DMS 273 (cell line): ENCODE data around the gene ABCC8.

Experiments used
- DNase-seq: peaks from one replicate; lab custom pipeline; 2025; ENCODE audit not compliant: unreplicated experiment; lab: John Stamatoyannopoulos, UW

The ABCC8 gene

DNA sequence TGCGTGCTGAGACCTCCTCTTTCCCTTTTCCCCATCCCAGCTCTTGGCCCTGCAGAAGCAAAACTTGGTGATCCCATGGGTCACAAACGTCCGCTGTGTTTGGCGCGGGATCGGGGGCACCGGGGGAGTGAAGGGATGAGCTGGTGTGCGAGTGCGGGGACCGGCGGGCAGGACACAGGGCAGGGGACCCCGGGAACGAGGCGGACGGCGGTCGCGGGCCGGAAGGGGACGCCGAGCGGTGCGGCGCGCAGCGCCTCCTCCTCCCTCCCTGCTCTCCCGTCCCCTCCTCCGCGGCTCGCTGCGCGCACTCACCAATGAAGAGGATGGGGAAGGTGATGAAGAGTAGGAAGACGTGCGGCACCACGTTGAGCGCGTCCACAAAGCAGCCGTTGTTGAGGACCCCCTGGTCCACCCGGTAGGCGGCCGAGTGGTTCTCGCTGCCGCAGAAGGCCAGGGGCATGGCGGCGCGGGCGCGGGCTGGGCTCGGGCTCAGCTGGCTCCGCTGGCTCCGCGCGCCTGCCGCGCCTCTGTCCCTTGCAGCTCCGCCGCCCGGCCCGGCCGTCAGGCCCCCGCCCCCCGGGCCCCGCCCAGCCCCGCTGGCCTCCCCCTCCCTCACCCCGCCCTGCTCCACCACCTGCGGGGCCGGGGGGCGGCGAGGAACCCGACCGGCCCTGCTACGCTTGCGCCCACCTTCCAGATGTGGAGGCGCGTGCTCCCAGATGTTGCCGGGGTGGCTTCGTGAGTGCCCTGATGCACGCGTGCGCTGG, at the start of gene ABCC8:
Gene ABCC8 (minus strand): TSS at position 529 of the 767 bp plus-strand sequence. CDS start 69 bp downstream, at position 460.
- DNase-seq, result peak; percentile 40

DNA sequence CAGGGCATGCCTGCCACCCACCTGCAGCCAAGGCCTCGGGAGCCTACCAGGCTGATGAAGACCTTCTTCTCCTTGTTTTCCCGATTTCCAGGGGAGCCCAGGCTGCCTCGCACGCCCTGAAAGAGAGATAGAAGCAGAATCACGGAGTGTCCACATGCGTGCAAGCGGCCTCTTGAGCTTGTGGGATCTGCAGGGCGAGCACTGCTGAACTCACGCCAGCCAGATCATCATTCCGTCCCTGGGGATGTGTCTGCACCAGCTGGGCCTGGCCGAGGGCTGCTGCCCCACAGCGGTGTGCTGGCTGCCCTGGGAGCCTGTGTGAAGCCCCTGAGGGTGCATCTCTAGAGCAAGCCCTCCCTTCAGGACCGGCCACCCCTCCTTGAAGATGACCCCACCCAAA, 49.7 kb upstream of the ABCC8 start:
- no peak for DNase-seq

DNA sequence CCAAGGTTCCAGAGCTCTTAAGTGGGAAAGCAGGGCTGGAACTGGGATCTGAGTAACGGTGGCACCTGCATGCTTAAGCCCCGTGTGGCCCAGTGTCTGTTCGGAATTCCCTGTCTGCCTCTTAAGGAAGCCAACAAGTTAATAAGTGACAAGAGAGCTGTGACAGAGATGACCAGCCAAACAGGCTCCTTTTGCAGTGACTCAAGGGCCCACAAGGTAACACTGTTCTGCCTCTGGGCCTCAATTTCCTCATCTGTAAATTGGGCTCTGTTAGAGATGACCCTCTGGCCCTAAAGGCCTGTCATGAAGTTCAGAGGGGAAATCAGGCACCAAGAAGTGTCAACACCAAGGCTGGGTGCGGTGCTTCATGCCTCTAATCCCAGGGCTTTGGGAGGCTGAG, 48.9 kb upstream of the ABCC8 start:
- DNase-seq, result no peak

DNA sequence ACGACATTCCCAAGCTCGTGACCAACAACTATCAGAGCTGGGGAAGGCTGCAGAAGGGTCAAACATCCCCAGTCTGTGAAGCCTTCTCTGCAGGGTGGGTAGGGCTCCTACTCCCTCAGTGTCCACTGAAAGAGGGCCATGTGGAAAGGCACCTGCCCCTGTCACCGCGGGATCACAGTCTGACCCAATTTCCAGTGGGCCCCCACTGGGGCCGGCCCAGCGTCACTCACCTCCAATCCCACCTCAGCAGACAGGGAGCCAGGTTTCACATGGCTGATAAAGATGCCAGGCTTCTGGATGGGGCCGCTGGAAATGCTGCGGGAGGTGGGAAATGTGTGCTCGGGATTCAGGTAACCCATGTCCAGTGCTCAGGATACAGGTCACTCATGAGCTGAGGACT, 47.6 kb upstream of the ABCC8 start:
- DNase-seq, result no peak

DNA sequence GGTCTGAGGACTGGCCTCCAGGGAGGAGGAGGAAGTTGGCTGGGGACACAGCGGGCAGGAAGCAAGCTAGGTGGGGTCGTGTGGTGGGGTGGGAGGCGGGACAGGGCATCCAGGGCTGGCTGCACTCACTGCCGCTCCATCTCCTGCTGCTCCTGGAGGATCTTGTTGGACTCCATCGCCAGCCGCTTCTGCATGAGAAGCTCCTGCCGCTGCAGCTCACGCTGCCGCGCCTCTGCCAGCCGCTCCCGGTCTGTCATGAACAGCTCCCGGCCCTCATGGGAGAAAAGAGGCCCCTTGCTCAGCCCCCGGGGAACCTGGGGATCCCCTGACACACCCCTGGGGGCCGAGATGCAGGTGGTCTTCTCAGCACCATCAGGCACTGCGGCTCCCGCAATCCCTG, 46.0 kb upstream of the ABCC8 start:
- DNase-seq, result no peak

DNA sequence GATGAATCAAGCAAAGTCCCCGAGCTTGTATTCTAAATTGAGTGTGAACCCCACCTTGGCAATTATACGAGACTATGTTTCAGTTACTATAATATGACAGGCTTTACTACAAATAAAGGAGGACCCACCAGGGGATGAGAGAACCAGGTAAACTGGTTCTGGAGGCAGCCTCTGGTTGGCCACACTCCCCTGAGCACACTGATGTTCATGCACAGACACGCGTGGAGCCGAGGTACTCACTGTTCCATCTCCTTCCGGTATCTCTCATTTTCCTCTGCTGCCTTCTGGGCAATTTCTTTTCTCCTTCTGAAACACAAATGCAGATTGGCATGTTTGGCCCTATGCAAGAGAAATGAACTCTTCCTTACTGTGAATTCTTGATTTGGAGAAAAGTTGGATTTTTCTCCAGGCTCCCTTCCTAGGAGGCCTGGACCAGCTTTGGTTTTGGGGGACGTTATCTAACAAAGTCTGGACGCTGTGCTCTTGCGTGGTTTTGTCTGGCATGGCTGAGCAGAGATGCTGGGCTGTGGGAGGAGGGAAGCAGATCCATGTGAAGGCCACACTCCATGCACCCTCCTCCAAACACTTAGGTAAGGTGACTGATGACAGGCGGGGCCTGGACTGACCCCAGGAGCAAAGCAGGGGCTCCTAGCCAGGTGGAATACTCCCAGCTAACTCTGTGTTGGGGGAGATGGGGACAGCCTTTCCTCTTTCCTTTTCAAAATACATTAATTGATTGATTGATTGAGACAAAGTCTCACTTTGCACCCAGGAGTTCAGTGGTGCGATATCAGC, 44.7 kb upstream of the ABCC8 start:
- no peak for DNase-seq

DNA sequence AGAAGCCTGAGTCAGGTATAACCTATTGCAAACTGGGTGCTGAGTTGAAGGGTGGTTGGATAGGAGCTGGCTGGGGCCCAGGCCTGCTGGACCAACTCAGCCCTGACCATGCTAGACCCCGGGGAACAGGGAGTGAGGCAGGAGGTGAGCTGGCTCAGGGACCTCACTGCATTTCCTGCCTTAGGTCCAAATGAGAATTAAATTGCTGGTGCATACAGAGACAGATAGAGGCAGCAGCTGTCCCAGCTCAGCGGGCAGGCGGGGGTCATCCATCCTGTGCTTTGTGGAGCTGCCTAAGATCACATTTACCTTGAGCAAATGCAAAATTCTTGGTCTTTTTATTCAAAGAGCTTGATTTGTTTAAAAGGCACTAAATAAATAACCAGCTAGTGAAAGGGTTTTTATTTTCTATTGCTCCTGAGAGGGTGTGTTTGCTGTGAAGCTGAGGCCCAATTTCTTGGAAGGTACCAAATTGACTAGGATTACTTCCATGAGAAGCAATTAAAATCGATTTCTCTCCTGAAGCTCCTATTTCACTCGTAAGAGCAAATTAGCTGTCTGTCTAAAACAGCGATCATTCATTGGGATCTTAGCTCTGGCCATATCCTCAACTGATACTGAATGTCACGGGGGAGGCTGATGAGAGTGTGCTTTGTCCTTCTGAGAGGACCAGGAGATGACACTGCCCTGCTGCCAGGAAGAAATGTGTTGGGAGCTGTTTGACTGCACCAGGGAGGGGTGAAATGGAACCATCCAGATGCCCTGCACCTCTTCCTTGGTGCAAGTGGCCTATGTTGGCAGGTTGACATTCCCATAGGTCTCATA, 42.6 kb upstream of the ABCC8 start:
- DNase-seq, result no peak

DNA sequence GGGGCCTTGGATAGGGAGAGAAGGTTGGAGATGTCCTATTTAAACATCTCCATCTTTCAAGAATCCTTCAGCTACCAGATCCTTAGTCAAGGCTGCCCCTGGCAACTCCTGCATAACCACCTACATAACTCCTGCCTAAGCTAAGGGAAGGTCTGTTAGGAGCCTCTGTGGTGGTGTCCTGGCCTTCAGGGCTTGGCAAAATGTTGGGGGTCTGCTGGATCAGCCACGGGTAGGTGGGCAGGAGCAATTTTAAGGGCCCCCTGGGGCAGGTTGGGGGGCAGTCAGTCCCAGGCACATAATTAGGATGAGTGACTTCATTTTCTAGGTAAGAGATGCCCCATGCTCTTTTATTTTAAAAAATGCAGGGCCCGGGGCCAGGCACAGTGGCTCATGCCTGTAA, 41.7 kb upstream of the ABCC8 start:
- no peak for DNase-seq

DNA sequence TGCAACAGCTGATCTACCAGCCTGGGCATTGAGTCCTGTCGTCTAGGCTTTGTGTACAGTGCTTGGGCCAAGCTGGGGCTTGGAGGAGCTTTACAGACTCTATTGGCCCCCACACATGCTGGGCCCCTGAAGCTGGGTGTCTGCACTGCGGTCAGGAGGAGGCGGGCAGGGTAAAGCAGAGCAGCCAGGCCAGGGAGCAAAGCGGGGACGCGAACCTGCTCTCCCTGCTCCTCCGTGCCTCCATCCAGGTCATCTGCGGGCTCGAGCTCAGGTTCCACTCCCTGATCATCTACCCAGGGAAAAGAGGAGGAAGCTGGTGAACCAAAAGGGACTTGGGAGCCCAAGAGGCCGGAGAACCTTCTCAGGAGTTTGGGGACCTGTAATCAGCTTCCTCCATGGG, 40.5 kb upstream of the ABCC8 start:
- no peak for DNase-seq

DNA sequence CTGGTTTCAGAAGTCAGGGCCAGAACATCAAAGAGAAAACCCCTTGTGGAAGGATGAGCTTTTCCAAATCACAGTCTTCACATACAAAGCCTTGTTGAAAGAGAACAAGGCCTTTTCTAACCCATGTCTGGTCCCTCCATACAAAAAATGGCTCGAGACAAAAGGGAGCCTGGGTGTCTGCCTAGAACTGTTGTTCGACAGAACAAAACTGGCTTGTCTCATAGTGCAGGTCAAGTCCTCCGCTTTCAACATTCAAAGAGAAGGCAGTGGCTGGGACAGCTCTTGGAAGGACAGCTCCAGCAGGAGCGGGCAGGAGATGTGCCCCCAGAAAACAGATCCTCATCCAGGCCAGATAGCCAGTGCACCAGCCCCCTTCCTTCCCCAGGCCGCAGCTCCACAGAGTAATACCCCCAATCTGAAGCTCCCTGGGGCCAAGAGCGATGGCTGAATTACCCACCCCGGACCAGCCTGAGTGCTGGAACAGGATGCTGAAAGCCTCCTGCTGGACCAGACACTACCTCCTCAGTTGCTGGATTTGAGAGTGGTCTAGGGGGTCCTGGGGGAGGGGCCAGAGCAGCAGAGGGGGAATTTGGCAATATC, 40.0 kb upstream of the ABCC8 start:
- no peak for DNase-seq

DNA sequence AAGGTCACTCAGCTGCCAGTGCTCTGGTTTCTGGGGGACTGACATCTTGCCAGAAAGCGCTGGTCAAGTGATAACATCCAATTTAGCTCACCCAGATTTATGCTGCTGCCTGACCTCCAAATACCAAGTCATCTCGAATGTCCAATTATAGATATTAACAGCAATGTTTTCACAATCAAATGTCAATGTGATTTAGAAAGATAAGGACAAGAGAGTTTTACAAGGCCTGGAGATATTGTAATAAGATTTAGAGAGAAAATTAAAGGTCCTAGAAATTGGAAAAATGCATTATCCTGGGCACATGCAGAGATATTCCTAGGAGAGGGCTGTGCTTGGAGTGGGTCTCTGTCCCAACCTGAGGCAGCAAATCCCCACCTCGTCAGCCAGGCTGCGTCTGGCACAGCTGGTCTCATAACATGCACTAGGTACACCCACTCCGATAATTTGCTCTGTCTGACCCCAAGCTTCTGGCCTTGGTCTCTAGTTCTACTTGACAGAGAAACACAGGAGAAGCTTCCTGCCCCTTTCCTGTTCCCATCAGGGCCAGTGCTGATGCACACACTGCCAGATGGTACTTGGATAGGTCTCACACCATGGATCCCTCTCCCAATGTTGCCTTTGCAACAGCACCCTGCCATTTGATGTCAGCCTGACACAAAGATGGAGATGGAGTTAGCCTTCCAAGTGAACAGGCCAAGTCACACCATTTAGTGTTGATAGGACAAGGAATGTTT, 39.0 kb upstream of the ABCC8 start:
- DNase-seq, result no peak

DNA sequence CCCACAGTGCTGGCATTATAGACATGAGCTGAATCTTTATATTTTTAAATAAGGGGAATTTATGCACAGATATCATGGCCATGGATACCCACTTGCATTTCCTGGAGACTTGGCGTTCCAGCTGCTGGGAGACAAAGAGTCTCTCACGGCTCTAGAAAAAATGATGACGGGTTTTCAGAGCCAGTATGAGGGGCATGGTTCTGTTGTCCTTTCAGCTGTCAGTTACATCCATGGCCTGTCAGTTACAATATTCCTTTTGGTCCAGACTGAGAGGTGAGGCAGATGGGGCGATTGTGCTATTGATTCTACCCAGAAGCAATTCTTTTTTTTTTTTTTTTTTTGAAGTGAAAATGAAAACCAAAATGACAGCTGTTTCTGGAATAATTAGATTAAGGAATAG, 37.8 kb upstream of the ABCC8 start:
- no peak for DNase-seq

DNA sequence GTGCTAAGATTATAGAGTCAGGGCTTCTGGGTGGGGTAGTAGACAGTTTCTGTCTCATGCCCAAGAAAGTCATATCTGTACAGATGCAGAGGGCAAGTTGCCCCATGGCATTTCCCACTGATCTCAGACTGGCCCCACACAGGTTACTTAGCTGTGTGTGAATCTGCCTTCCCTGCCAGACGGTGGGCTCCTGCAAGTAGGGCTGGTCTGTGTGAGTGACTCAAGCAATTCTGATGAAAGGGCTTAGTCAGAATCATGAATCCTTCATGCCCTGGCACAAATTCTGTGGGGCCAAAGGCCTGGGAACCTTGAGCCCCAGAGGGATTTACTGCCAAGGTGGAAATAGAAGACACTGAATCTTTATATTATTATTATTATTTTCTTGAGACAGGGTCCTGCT, 37.2 kb upstream of the ABCC8 start:
- DNase-seq, result no peak

DNA sequence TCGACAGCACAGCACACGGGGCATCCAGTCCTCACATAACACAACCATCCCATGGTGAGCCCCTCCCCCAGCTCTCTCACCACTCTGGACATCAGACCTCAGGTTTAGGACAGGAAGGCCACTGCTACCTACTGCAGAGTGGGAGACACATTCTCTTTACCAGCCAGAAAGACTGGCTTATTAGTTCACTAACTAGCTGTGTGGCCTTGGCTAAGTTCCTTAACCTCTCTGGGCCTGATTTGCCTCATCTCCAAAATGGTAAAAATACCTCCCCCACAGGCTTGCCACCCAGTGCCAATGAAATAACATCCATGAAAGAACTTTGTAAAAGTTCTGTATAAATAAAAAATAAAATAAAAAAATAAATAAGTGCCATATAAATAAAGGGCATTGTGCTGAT, 35.5 kb upstream of the ABCC8 start:
- no peak for DNase-seq

DNA sequence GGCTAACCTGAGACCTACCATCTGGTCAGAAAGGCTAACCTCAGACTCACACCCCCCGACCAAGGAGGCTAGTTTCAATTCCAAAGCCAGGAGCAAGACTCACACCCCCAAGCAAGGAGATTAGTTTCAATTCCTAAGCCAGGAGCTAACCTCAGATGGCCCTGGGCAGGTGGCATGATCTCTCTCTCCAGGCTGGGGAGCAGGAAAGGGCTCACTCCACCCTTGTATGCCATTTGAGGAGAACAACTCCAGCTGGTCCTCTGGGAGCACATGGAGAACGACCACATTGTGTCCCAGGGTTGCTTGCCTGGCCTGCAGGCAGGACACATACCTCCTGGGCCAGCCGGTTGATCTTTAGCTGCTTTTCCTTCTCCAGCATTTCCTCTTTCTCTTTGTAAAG, 34.9 kb upstream of the ABCC8 start:
- DNase-seq, result peak; percentile 4

DNA sequence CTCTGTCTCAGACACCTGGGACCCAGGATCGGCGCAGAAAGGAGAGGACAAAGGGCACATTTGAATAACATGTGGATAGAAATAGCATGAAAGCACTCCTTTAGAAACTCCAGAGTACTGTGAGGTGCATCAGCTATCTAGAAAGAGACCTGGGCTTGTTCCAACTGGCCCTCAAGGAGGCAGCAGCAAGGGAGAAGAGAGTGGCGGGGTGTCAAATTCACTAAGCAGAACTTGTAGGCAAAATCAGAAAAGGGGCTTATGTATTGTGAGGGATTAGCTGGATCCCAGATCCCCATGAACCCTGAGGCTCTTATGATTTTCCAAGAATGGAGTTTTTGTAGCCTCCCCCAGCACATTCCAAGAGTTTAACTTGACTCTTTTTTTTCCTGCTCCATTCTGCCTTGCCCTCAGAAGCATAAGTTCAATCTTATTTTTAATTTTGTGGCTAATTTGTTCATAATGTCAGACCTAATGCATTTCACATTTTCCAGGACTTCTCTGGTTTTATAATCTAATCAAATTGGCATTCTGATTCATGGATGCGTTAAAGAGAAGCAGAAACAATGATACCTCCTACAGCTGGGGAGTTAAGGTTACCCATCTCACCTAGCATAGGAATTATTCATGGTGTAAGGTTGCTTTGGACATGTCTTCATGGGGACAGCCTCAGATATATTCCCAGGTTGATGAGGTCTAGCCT, 34.0 kb upstream of the ABCC8 start:
- DNase-seq, result no peak

DNA sequence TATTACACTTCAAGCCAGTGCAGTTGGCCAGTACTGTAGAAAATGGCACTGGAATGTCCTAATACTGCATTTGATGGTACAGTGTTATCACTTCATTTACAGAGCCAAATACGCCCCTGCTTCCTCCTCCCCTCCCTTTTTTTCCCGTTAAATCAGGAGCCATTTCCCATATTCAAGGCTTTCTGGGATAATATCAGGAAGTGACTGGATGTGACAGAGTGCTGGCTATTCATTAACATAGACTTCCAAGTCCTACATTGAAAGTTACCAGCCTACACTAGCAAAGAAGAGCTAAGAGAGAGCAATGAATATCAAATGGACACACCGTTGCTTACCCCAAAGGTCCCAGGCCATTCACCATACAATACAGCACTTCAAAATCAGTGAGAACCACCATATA, 32.1 kb upstream of the ABCC8 start:
- no peak for DNase-seq

DNA sequence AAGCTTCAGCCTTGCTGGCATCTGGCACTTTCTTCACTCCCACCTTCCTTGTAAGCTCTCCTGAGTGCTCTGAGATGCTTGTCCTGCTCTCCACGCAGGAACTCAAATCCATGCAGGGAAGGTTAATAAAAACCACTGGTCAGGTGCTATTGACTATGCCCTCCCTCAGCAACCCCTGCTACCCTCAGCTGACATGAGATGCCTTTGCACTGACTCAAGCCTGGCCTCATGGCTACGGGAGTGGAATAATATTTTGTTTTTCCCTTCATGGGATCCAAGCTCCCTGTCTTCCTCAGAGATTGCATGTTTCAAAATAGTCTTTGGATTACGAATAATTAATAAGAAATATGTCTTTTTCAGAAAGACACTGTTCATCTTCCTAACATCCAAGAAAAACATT, 31.7 kb upstream of the ABCC8 start:
- no peak for DNase-seq

DNA sequence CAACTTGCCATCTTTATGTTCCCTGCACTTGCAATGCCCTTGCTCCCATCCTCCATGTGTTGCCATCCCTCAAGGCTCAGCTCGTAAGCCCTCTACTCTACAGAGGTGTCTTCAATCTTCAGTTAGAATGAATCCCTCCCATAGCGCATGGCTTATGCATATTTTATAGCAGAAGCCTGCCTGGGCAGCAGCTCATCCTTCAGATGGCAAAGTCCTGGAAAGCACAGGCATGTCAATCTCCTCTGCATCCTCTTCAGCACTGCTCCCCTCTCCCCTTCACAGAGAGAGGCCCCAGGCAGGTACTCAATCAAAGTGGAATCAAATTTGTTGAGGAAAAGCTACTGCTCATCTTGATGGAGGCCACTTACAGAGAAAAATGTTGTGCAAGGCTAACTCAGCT, 31.1 kb upstream of the ABCC8 start:
- no peak for DNase-seq

DNA sequence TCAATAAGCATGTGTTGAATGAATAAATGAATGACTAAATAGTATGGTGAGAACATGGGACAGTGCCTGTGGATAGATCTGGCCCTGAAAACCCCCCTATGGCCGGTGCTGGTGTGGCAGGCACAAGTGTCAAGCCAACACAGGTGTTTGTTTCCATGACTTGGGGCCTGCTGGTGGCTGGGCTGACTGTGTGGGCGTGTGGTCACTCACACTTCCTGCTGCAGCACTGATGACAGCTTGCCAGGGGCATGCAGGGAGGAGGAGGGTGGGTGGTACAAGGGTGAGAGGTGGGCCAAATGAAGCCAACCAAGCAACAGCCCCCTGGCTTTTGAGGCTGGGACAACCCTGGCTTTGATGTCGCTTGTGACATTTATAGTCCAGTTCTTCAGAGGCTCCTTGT, 30.3 kb upstream of the ABCC8 start:
- DNase-seq, result no peak
